AML-193 (cell line): ENCODE measurements around the gene CRADD.
"Not testable (repeated sequence)": the region's sequence is repeated elsewhere in the genome, so short reads cannot be mapped to it uniquely, and the experiment has no call there.

Experiments used
- DNase-seq, 2 experiments: peaks; one replicate each; lab custom pipeline; 2025; lab: John Stamatoyannopoulos, UW

CRADD gene

GRCh38 chr12:93758801-93759373 lies 81.7 kb downstream of the CRADD start:
- DNase-seq = no peak

DNA sequence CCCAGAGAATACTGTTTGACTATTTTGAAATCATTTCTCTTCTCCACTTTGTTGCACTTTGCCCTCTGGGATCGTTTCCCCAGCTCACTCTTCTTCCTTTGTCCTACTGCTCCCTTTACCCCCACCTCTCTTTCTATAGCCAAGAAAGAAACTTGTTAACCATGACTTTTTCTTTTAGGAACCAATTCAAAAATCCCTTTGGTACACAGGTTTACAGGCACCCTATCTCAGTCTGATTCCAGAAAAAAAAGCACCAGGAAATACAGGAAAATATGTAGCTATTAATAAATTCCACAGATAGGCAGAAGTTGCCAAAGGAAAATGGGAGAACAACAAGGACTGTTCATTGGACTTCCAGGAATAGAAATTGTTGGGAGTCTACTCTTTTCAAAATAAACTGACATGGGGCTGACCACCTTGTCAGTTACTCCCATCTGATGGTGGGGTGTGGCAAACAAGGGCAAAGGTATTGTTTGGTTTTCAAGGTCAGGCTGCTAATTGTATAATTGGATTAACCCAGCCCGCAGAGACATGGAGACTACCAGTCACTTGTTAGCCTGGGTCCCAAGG lies 82.4 kb downstream of the CRADD start:
- no peak for DNase-seq

- no peak for DNase-seq
Observed at GRCh38 chr12:93760275-93760875, 83.2 kb downstream of the CRADD start.

GRCh38 chr12:93762059-93762719 lies 85.0 kb downstream of the CRADD start:
- no peak for DNase-seq

DNA sequence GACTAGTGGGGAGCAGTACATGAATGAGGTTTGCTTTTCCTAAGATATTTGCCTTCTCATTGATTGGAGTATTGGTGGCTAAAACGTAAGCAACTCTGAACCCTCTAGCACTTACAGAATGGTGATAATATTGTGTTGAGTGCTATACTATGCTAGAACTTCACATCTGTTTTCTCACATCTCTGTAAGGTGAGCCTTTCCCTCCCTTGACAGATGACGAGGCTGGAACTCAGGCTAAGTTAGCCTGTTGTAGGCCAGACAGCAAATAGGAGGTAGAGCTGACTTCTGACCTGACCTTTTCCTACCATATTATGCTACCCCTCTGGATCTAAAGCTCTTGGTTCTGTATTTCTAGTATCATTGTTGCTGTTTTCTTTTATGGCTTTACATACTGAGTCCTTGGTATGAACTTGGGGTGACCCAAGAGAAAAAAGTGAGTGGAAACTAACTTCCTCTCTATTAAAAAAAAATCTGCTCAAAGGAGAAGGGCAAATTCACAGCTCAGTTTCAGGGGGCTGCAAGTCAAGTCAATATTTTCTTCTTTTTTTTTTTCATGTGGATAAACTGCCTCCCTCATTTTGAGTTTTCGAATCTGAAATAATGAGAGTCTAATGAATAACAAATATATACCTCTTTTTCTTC lies 85.9 kb downstream of the CRADD start:
- no peak for DNase-seq

DNA sequence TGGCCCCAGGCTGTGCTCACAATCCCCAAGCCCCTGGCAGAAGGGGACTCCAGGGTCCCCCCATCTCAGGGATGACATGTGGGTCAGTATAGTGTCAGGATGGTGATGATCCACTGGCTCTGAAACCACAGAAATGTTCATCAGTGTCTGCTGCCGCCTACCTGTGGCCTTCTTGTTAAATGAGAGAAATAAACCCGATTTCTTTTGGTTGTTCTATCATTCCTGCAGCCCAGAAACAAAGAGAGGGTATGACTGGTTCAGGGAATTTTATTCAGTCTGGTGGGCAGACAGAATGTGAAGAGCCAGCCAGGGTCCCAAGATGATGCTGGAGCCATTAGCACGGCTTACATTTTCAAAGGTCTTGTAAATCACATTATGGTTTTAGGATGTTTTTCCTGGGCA lies 86.6 kb downstream of the CRADD start:
- DNase-seq = no peak

GRCh38 chr12:93766371-93766770 lies 89.2 kb downstream of the CRADD start:
- DNase-seq = no peak

DNA sequence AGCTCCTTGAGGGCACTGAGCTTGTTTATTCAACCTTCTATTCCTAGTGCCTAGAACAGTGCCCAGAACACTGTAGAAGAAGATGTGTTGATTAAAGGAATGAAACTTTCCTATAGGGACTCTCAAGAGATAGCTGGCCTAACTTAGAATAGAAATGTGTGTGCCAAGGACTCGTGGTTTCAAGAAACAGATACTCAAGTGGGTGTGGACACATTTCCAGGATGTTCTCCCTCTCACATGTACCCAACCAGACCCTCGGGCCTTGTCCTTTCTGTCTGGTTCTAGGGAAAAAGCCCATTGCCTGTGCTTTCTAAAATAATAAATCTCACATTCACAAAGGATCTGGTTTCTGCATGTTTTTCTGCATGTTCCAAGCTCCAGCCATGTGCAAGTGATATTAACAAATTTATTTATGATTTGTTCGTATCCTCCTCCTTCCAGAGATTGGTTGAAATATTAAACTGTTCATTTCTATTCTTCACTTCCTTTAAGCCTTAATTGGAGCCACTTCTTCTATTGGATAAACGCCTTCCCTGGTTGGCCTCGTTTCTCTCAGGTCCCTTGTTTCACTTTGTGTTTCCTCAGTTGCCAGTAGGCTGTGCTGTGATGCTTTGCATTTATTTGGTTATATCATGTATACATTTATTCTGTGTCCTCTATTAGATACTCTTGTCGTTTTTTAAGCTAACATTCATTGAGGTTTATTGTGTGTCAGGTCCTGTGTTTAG lies 89.8 kb downstream of the CRADD start:
- DNase-seq = peak; percentile 24 to 26

- DNase-seq = peak; percentile 13
Observed at GRCh38 chr12:93767524-93767863, 90.3 kb downstream of the CRADD start.

DNA sequence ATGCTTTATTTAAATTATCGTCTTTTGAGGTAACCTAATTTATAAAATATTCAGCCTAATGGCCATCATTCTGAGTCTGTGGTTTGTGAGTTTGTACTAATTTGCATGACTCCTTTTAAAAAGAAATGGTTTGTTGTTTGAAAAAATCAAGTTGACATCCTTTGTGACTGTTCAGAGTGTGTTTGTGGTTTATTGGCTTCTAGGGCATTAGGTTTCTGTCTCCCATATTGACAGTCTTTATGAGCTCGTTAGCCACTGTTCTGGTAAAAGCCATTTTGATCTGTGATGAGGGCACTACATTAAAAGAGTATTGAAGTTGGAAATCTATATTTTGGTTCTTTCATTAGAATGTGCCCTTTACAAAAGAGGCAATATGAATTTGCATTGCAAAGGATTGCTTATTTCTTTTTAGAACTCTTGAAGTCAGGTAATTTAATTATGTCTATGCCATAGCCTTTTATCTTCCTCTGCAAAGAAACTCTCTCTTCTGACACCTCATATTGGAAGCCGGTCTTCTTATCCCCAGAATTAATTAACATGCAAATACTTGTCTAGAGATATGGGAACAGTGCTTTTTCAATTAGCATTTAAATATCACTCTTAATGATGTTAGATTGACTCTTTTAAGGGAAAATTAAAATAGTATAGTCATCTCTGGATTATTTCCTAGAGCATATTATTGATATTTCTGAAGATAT lies 95.0 kb downstream of the CRADD start:
- DNase-seq = no peak

- DNase-seq = peak; percentile 51 to 61
Observed at GRCh38 chr12:93773122-93773871, 96.1 kb downstream of the CRADD start.

DNA sequence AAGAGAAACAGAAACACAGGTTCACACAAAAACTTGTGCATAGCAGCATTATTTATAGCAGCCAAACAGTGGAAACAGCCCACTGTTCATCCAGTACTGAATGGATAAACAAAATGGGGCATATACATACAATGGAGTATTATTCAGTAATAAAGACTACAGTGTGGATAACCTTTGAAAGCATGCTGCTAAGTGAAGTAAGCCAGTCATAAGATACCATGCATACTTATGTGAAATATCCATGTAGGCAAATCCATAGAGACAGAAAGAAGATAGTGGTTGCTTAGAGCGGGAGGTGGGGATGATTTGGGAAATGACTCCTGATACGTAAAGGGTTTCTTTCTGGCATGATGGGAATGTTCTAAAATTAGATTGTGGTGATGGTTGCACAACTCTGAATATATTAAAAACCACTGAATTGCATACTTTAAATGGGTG lies 99.4 kb downstream of the CRADD start:
- no peak for DNase-seq

- no peak for DNase-seq
Observed at GRCh38 chr12:93777254-93777653, 100.1 kb downstream of the CRADD start.

GRCh38 chr12:93778306-93778705 lies 101.1 kb downstream of the CRADD start:
- no peak for DNase-seq

- no peak for DNase-seq
Observed at GRCh38 chr12:93778766-93779165, 101.6 kb downstream of the CRADD start.

DNA sequence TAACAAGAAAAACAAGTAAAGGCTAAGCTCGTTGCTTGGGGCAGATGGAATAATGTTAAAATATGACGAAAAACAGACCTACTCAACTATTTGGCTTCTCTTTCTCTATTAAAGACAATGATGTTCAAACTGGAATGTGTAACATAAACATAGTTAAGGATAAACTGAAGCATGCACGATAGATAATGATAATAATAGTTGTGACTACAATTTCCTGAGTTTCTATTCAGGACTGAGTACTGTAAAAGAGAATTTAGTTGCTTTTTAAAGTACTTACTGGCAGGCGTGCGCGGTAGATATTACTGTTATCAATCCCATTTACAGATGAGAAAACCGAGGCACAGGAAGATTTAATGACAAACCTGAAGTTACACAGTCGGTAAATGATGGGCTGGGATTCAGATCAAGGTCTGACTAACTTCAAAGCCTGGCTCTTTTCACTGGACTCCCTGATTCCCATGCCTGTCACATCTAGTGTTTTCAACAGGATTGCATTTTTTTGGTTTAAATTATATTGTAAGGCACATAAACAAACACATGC lies 103.0 kb downstream of the CRADD start:
- no peak for DNase-seq

- DNase-seq = not testable (repeated sequence)
Observed at GRCh38 chr12:93780886-93781285, 103.7 kb downstream of the CRADD start.

DNA sequence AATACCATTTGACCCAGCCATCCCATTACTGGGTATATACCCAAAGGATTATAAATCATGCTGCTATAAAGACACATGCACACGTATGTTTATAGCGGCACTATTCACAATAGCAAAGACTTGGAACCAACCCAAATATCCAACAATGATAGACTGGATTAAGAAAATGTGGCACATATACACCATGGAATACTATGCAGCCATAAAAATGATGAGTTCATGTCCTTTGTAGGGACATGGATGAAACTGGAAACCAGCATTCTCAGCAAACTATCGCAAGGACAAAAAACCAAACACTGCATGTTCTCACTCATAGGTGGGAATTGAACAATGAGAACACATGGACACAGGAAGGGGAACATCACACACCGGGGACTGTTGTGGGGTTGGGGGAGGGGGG lies 104.8 kb downstream of the CRADD start:
- not testable (repeated sequence) for DNase-seq

DNA sequence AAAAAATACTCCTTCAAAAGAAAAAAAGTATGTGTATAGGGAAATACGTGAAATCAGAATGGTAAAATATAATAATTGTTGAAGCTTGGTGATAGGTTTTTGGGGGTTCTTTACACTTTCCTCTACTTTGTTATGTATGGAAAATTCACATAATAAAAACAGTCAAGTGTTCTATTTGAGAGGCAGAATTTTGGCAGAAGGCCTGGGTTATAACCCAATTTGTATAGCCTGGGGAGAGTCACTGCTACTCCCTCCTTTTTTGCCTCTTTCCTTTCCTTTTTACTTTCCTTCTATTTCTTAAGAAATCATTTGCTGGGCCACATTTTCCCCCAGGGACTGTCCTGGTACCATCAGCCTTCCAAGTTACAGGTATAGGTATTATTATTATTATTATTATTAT lies 105.7 kb downstream of the CRADD start:
- no peak for DNase-seq

DNA sequence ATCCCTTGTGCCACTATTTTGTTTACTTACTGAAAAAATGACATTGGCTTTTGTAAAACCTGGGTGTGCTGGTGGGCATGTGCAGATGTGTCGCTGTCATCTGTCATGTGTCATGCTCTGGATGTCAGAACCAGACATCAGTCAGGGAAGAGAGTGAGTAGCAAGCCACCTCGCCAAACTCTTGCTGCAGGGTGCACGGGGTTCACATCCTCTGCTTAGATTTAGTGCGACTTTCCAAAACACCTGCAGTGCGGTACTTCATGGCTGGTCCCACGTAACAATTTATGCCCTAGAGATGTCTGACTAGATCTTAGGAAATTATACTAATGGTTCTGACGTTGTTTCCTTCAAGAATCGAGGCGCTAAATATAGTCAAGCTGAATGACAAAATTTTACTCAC lies 106.7 kb downstream of the CRADD start:
- DNase-seq = no peak
